IMR-90 (cell line): Measurements from ENCODE around the gene KLC1. TPM values are rescaled to one million over a fixed set of nuclear protein-coding genes. Genes with fewer than 3 reads are reported as not detected.

Experiments used
- ATAC-seq: fragments of 200-7000 bp; cut with Tn5 transposase; 2 replicates; pipeline ENCODE4 v1.9.1; 2020; ENCODE audit warnings: low read depth, mild to moderate bottlenecking, moderate library complexity
- BruUV-seq: library from RNA; stranded (reverse); fragments of 400-500 nt; replicated peaks from 2 replicates; lab custom pipeline; 2021; lab: Mats Ljungman, UMichigan
- CTCF ChIA-PET: fragments of 300-600 bp; formaldehyde crosslinking; extraction: SDS; loops from one replicate; lab custom pipeline; 2021; ENCODE audit warnings: antibody characterized with exemption; lab: Yijun Ruan, JAX
- POLR2A ChIA-PET: fragments of 300-600 bp; sonication (Branson Sonifier 250); formaldehyde crosslinking; loops from one replicate; lab custom pipeline; 2022; ENCODE audit warnings: antibody characterized with exemption; ENCODE audit not compliant: unreplicated experiment; lab: Charles Lee
- DNase-seq: peaks from one replicate; pipeline ENCODE4 v3.0.0; 2013
- H2AFZ ChIP-seq: replicated peaks from 2 replicates; pipeline ENCODE3; 2013; ENCODE audit warnings: low read length, mild to moderate bottlenecking; ENCODE audit not compliant: poor library complexity
- H2AK5ac ChIP-seq: 2 replicates; pipeline ENCODE4 v1.6.1; 2013; ENCODE audit warnings: low read depth, low read length, inconsistent platforms
- H2AK9ac ChIP-seq: replicated peaks from 2 replicates; pipeline ENCODE3; 2013; ENCODE audit warnings: mild to moderate bottlenecking, low read depth, low read length, moderate library complexity; ENCODE audit not compliant: poor library complexity
- H2BK120ac ChIP-seq: 2 replicates; pipeline ENCODE4 v1.6.1; 2013; ENCODE audit warnings: low read depth, low read length, inconsistent platforms
- H2BK15ac ChIP-seq: 3 replicates; pipeline ENCODE4 v1.6.1; 2013; ENCODE audit warnings: low read depth, low read length, inconsistent platforms
- H2BK20ac ChIP-seq: 2 replicates; pipeline ENCODE4 v1.6.1; 2013; ENCODE audit warnings: low read depth, mild to moderate bottlenecking, inconsistent platforms, low read length, moderate library complexity
- H2BK5ac ChIP-seq: 2 replicates; pipeline ENCODE4 v1.6.1; 2013; ENCODE audit warnings: mild to moderate bottlenecking, low read depth, low read length, inconsistent platforms; ENCODE audit not compliant: poor library complexity, severe bottlenecking
- H3K14ac ChIP-seq: replicated peaks from 2 replicates; pipeline ENCODE4 v1.6.1; 2013; ENCODE audit warnings: low read depth, low read length, inconsistent platforms
- H3K18ac ChIP-seq: 2 replicates; pipeline ENCODE4 v1.6.1; 2013; ENCODE audit warnings: low read depth, low read length, control low read depth
- H3K23ac ChIP-seq: 2 replicates; pipeline ENCODE4 v1.6.1; 2013; ENCODE audit warnings: low read depth, low read length, inconsistent platforms
- H3K27ac ChIP-seq: 2 replicates; pipeline ENCODE4 v1.5.1; 2013; ENCODE audit warnings: mild to moderate bottlenecking, control low read depth, low read length; ENCODE audit not compliant: insufficient read depth
- H3K27me3 ChIP-seq: 2 replicates; pipeline ENCODE4 v1.6.1; 2013; ENCODE audit warnings: low read length; ENCODE audit not compliant: control insufficient read depth, insufficient read depth
- H3K36me3 ChIP-seq: 2 replicates; pipeline ENCODE4 v1.6.1; 2013; ENCODE audit warnings: low read length, mixed read lengths; ENCODE audit not compliant: control insufficient read depth, insufficient read depth
- H3K4ac ChIP-seq: 2 replicates; pipeline ENCODE4 v1.6.1; 2013; ENCODE audit warnings: low read depth, low read length, inconsistent platforms
- H3K4me1 ChIP-seq: 2 replicates; pipeline ENCODE4 v1.6.1; 2013; ENCODE audit warnings: low read length, mixed read lengths; ENCODE audit not compliant: control insufficient read depth, insufficient read depth
- H3K4me2 ChIP-seq: 2 replicates; pipeline ENCODE4 v1.6.1; 2013; ENCODE audit warnings: low read depth, mild to moderate bottlenecking, control low read depth, low read length, moderate library complexity
- H3K4me3 ChIP-seq: 2 replicates; pipeline ENCODE4 v1.5.1; 2013; ENCODE audit warnings: low read depth, mild to moderate bottlenecking, control low read depth, low read length, moderate library complexity; ENCODE audit not compliant: insufficient read depth
- H3K56ac ChIP-seq: 2 replicates; pipeline ENCODE4 v1.6.1; 2013; ENCODE audit warnings: low read length, inconsistent platforms; ENCODE audit not compliant: insufficient read depth; ENCODE audit errors: extremely low read depth
- H3K79me1 ChIP-seq, 2 experiments: 2 replicates each; pipeline ENCODE4 v1.6.1; 2013; ENCODE audit warnings: low read length in 2 of 2, inconsistent platforms in 1 of 2, low read depth in 1 of 2
- H3K9ac ChIP-seq: 2 replicates; pipeline ENCODE4 v1.6.1; 2013; ENCODE audit warnings: low read depth, low read length, control low read depth
- H3K9me1 ChIP-seq: 2 replicates; pipeline ENCODE4 v1.6.1; 2013; ENCODE audit warnings: low read length, inconsistent platforms; ENCODE audit not compliant: insufficient read depth
- H3K9me3 ChIP-seq: 2 replicates; pipeline ENCODE4 v1.6.1; 2013; ENCODE audit warnings: low read length; ENCODE audit not compliant: control insufficient read depth, insufficient read depth
- H4K20me1 ChIP-seq: 2 replicates; pipeline ENCODE4 v1.6.1; 2013; ENCODE audit warnings: low read length, inconsistent platforms; ENCODE audit not compliant: insufficient read depth
- H4K5ac ChIP-seq: 2 replicates; pipeline ENCODE4 v1.6.1; 2013; ENCODE audit warnings: mild to moderate bottlenecking, low read depth, low read length, control low read depth
- H4K8ac ChIP-seq, 2 experiments: 2 replicates each; pipeline ENCODE4 v1.6.1; 2013; ENCODE audit warnings: low read depth in 2 of 2, low read length in 2 of 2, control low read depth in 1 of 2, inconsistent platforms in 1 of 2
- H4K91ac ChIP-seq: 2 replicates; pipeline ENCODE4 v1.6.1; 2013; ENCODE audit warnings: low read depth, low read length, inconsistent platforms; ENCODE audit not compliant: insufficient read depth
- BHLHE40 ChIP-seq: fragments of 150-350 bp; IDR thresholded peaks from 2 replicates; pipeline ENCODE4 v1.6.1; 2016; ENCODE audit warnings: mild to moderate bottlenecking, low read depth, low read length
- CEBPB ChIP-seq: IDR thresholded peaks from 2 replicates; pipeline ENCODE4 v1.6.1; 2012; ENCODE audit warnings: low read depth, low read length, improper control_type of control experiment
- CHD1 ChIP-seq: IDR thresholded peaks from 2 replicates; pipeline ENCODE4 v1.6.1; 2012; ENCODE audit warnings: low read depth, low read length, improper control_type of control experiment
- CTCF ChIP-seq: conservative IDR thresholded peaks from 2 replicates; pipeline ENCODE4 v1.5.1; 2012; ENCODE audit warnings: mild to moderate bottlenecking, low read depth, low read length, improper control_type of control experiment
- ELK1 ChIP-seq: fragments of 150-350 bp; IDR thresholded peaks from 2 replicates; pipeline ENCODE4 v1.6.1; 2016; ENCODE audit warnings: low read depth, mild to moderate bottlenecking, low read length, moderate library complexity, borderline replicate concordance
- FOS ChIP-seq: fragments of 150-350 bp; IDR thresholded peaks from 2 replicates; pipeline ENCODE4 v1.6.1; 2016; ENCODE audit warnings: low read depth, low read length
- MAFK ChIP-seq: IDR thresholded peaks from 2 replicates; pipeline ENCODE4 v1.6.1; 2012; ENCODE audit warnings: low read depth, low read length, improper control_type of control experiment
- MAZ ChIP-seq: IDR thresholded peaks from 2 replicates; pipeline ENCODE4 v1.6.1; 2012; ENCODE audit warnings: low read depth, mild to moderate bottlenecking, low read length, improper control_type of control experiment, moderate library complexity, borderline replicate concordance
- MXI1 ChIP-seq: IDR thresholded peaks from 2 replicates; pipeline ENCODE4 v1.6.1; 2012; ENCODE audit warnings: low read depth, mild to moderate bottlenecking, low read length, moderate library complexity, borderline replicate concordance
- NFE2L2 ChIP-seq: fragments of 150-350 bp; IDR thresholded peaks from 2 replicates; pipeline ENCODE4 v1.6.1; 2016; ENCODE audit warnings: low read depth, mild to moderate bottlenecking, low read length
- POLR2A ChIP-seq: IDR thresholded peaks from 2 replicates; pipeline ENCODE4 v1.6.1; 2012; ENCODE audit warnings: mild to moderate bottlenecking, low read depth, low read length
- RAD21 ChIP-seq: IDR thresholded peaks from 2 replicates; pipeline ENCODE4 v1.6.1; 2012; ENCODE audit warnings: low read length, improper control_type of control experiment
- RCOR1 ChIP-seq: IDR thresholded peaks from 2 replicates; pipeline ENCODE4 v1.6.1; 2012; ENCODE audit warnings: mild to moderate bottlenecking, low read length, improper control_type of control experiment; ENCODE audit not compliant: insufficient replicate concordance
- RFX5 ChIP-seq: IDR thresholded peaks from 2 replicates; pipeline ENCODE4 v1.8.0; 2012; ENCODE audit warnings: low read depth, mild to moderate bottlenecking, low read length, moderate library complexity
- SMC3 ChIP-seq: fragments of 150-350 bp; IDR thresholded peaks from 2 replicates; pipeline ENCODE4 v1.6.1; 2016; ENCODE audit warnings: low read depth, mild to moderate bottlenecking, antibody characterized with exemption, low read length, moderate library complexity
- USF2 ChIP-seq: fragments of 150-350 bp; IDR thresholded peaks from 2 replicates; pipeline ENCODE4 v1.6.1; 2017; ENCODE audit warnings: mild to moderate bottlenecking, antibody characterized with exemption, low read length, low read depth
- WGBS, 2 experiments: methylation state at CpG; one replicate each; pipeline versions ENCODE4 v1.1.5 to v1.1.7; 2013; ENCODE audit warnings: missing lambda C conversion rate in 2 of 2; ENCODE audit not compliant: insufficient read length in 1 of 2; ENCODE audit errors: extremely low coverage in 2 of 2; 5-methylcytosine and 5-hydroxymethylcytosine counted together
- dilution Hi-C: fragments of 300-500 bp; cut with HindIII; formaldehyde crosslinking; loops from one replicate; pipeline ENCODE4 v1.14.3; 2018; ENCODE audit warnings: low sequenced_read_pairs; ENCODE audit not compliant: unreplicated experiment
- in situ Hi-C: fragments of 300-500 bp; cut with MboI; formaldehyde crosslinking; loops from 3 replicates; pipeline ENCODE4 v1.14.3; 2019; ENCODE audit warnings: low sequenced_read_pairs, inconsistent platforms, mixed read lengths
- intact Hi-C: fragments of 100-400 bp; cut with micrococcal nuclease; formaldehyde crosslinking; loops from 2 replicates; pipeline ENCODE4 v1.10.0; 2022
- polyA plus RNA-seq, 3 experiments: library from polyadenylated mRNA; depleted of rRNA; stranded (reverse); fragments of >200 nt; gene quantifications; 2 replicates each; pipeline ENCODE4 v1.2.3, GENCODE V29; 2012; ENCODE audit warnings: low replicate concordance in 1 of 3
- total RNA-seq: library from RNA; depleted of rRNA; stranded (reverse); fragments of >200 nt; gene quantifications from 2 replicates; pipeline ENCODE4 v1.2.3, GENCODE V29; 2012

Gene KLC1
- total and polyA plus RNA-seq, 2 of the 4 experiments (the other 2 are of a cell fraction) = 101 to 157 TPM

- in situ Hi-C loops = no loop called here
- Histone ChIP-seq H3K56ac (no peak overlapping the region), H2BK20ac (no peak overlapping the region), H4K8ac (no peak overlapping the region), H2AK9ac (no peak overlapping the region), H3K9me1 (no peaks in the 10 kb centered on the region; the same call in 1 of the 2 replicates), H4K91ac (no peak overlapping the region), H3K9me3 (no peaks in the 10 kb centered on the region), H3K4me2 (no peak overlapping the region), H3K4me1 (no peaks in the 10 kb centered on the region), H2BK15ac (no peak overlapping the region), H4K20me1 (no peaks in the 10 kb centered on the region; the same call in 1 of the 2 replicates), H2BK5ac (no peak overlapping the region), H2AK5ac (no peak overlapping the region), H3K27ac (no peak overlapping the region), H3K14ac (no peak overlapping the region), H3K9ac (no peak overlapping the region), H3K4ac (no peak overlapping the region), H4K5ac (no peak overlapping the region), H2BK120ac (no peak overlapping the region), H3K79me1 (no peaks in the 10 kb centered on the region), H2AFZ (no peak overlapping the region), H3K27me3 (no peaks in the 10 kb centered on the region), H3K36me3 (peaks cover 25% of the 10 kb centered on the region), H3K18ac (no peak overlapping the region), H3K4me3 (no peak overlapping the region), H3K23ac (no peak overlapping the region)
- POLR2A ChIA-PET = no interaction called here
- dilution Hi-C loops = no loop called here
- no peak for ATAC-seq
- 70% methylated on average over 15 of the region's 22 CpGs; no CpG with 5 or more reads in 1 of the 2 experiments for WGBS, 2 experiments
- TF ChIP-seq USF2 = no peak
- no peak for TF ChIP-seq RCOR1
- no peak for TF ChIP-seq MXI1
- no peak for TF ChIP-seq BHLHE40
- TF ChIP-seq CHD1 = no peak
- TF ChIP-seq MAZ = no peak
- TF ChIP-seq CTCF = no peak
- TF ChIP-seq CEBPB = no peak
- no peak for TF ChIP-seq MAFK
- TF ChIP-seq RFX5 = no peak
- no peak for TF ChIP-seq ELK1
- TF ChIP-seq POLR2A = no peak
- TF ChIP-seq NFE2L2 = no peak
- no peak for TF ChIP-seq FOS
- no peak for TF ChIP-seq RAD21
- no peak for TF ChIP-seq SMC3
- intact Hi-C loops = no loop called here
- BruUV-seq = no TSS peak
- CTCF ChIA-PET = no interaction called here
- DNase-seq = no peak
Measured at GRCh38 chr14:103735815-103736545, 107.0 kb downstream of the KLC1 start.
